ENCODE results near the gene RMRP. TPM values are rescaled to one million over a fixed set of nuclear protein-coding genes. Genes with fewer than 3 reads are reported as not detected.

Gene RMRP
- total RNA-seq, 4 donors from 2014 or later: 3,539 to 11,174 (median 6,303) TPM

DNA sequence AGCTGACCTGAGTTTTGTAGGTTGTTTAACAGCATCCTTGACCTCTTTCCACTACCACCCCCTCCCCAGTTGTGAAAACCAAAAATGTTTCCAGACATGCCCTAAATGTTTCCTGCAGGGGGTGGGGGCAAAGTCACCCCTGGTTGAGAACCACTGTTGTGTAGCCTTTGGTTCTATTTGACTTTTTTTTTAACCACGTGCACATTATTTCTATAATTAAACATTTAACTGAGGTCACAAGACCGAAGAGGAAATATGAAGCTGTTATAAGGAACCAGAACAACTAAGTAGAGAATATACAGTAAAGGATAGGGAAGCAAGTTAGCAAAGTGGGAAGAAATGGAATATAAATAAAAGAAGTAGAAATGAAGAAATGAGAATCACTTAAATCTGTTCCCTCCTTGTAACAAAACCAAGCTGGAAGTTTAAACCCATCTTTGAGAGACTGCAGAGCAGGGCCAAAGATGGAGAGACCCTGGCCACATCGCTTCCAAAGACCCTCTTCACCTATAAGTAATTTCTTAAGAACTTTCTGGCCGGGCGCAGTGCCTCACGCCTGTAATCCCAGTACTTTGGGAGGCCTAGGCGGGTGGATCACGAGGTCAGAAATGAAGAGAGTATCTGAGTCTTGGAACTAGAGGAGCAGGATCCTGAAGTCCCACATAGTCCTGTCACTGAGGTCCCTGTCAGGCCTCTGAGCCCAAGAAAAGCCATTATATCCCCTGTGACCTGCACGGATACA is 21.5 kb downstream of the RMRP start:
- H3K36me3 ChIP-seq: no peaks in the 10 kb centered on the region
- intact Hi-C loops (cut with DNase I): no loop called here
- no peak for DNase-seq
- H3K9me3 ChIP-seq: no peaks in the 10 kb centered on the region
- TF ChIP-seq, protein P1, sequence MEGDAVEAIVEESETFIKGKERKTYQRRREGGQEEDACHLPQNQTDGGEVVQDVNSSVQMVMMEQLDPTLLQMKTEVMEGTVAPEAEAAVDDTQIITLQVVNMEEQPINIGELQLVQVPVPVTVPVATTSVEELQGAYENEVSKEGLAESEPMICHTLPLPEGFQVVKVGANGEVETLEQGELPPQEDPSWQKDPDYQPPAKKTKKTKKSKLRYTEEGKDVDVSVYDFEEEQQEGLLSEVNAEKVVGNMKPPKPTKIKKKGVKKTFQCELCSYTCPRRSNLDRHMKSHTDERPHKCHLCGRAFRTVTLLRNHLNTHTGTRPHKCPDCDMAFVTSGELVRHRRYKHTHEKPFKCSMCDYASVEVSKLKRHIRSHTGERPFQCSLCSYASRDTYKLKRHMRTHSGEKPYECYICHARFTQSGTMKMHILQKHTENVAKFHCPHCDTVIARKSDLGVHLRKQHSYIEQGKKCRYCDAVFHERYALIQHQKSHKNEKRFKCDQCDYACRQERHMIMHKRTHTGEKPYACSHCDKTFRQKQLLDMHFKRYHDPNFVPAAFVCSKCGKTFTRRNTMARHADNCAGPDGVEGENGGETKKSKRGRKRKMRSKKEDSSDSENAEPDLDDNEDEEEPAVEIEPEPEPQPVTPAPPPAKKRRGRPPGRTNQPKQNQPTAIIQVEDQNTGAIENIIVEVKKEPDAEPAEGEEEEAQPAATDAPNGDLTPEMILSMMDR (IDR thresholded peaks at IDR 0.05): no peak
- no peak for TF ChIP-seq POLR2A (IDR thresholded peaks at IDR 0.05)
- H3K27ac ChIP-seq: no peak overlapping the region
- H3K27me3 ChIP-seq: no peaks in the 10 kb centered on the region
- no peak overlapping the region for H3K4me3 ChIP-seq (replicated peaks in 1 of 3)
- peaks cover 0 to 5% of the 10 kb centered on the region in 2 donors for H3K4me1 ChIP-seq
- 79 to 82% methylated on average over 9 of the region's 9 CpGs for WGBS, 2 donors

DNA sequence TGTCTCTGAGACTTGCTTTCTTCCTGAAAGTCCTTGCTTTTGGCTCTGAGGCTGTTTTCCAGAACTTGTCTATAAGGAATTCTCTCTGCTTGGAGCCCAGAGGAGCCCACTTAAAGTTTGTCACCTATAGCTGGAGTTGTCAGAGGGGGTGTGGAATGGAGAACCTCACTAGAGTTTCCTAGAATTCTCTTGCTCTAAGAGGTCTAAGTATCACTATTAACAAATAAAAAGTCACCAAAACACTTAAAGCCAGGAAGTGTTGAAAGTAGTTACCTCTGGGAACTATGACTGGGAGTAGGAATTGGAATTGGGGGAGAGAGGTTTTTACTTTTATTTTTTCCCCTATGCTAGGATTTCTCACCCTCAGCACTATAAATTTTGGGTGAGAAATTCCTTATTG is 22.1 kb downstream of the RMRP start:
- no peaks in the 10 kb centered on the region for H3K9me3 ChIP-seq
- intact Hi-C loops (cut with DNase I): no loop called here
- no peak for DNase-seq
- H3K27me3 ChIP-seq: no peaks in the 10 kb centered on the region
- no peak overlapping the region for H3K4me3 ChIP-seq (replicated peaks in 1 of 3)
- no peaks in the 10 kb centered on the region for H3K36me3 ChIP-seq
- no peak for TF ChIP-seq POLR2A (IDR thresholded peaks at IDR 0.05)
- TF ChIP-seq, protein P1 (IDR thresholded peaks at IDR 0.05): no peak
- peaks cover 0 to 5% of the 10 kb centered on the region in 2 donors for H3K4me1 ChIP-seq
- no peak overlapping the region for H3K27ac ChIP-seq

DNA sequence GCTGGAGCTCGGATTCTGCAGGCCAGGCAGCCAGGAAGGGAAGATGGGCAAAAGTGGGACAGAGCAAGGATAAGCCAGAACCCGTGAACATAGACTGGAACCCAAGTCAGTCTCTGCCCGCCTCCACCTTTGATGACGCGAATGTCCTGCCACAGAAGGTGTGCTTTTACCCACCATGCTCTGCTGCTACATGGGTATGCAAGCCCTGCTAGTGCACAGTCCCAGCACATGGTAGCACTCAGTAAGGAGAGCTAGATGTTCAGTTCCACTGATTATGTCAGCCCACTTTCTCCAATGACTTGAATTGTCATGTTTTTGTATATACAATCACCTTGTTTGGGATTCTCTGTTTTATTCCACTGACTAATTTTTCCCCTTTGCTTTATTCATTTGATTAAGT is 28.2 kb downstream of the RMRP start:
- Histone ChIP-seq H3K27me3 (no peaks in the 10 kb centered on the region), H3K4me3 (replicated peaks in 1 of 3) (no peak overlapping the region), H3K9me3 (no peaks in the 10 kb centered on the region), H3K27ac (no peak overlapping the region), H3K4me1 (no peaks in the 10 kb centered on the region), H3K36me3 (no peaks in the 10 kb centered on the region)
- intact Hi-C loops (cut with DNase I): no loop called here
- TF ChIP-seq, protein P1 (IDR thresholded peaks at IDR 0.05): no peak
- no peak for TF ChIP-seq POLR2A (IDR thresholded peaks at IDR 0.05)
- DNase-seq: no peak
- WGBS, 2 donors: 82 to 91% methylated on average over 5 of the region's 5 CpGs

DNA sequence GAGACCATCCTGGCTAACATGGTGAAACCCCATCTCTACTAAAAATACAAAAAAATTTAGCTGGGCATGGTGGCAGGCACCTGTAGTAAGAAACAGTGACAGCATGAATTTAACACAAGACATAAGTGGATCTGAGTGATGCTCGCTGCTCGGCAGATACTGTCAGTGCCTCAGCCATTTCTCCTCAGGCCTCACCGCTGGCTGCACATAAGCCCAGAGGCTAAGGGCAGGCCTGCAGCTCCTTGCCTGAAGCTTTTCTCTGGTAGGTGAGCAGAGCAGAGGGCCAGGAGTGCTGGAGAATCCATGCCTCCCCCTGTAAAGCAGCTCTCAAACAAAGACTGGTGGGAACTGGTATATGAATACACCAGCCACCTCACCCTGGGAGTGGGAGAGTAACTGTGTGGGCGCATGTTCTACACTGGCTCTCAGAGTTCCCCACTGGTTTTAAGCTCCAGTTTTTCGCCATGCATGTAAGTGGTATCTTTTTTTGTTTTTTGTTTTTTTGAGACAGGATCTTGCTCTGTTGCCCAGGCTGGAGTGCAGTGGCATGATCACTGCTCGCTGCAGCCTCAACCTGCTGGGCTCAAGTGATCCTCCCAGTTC is 29.3 kb downstream of the RMRP start:
- H3K4me3 ChIP-seq (replicated peaks in 1 of 3): no peak overlapping the region
- no peaks in the 10 kb centered on the region for H3K36me3 ChIP-seq
- TF ChIP-seq POLR2A (IDR thresholded peaks at IDR 0.05): no peak
- TF ChIP-seq, protein P1 (IDR thresholded peaks at IDR 0.05): no peak
- H3K9me3 ChIP-seq: no peaks in the 10 kb centered on the region
- no peak overlapping the region for H3K27ac ChIP-seq
- intact Hi-C loops (cut with DNase I): no loop called here
- no peaks in the 10 kb centered on the region for H3K27me3 ChIP-seq
- WGBS, 2 donors: 94 to 98% methylated on average over 6 of the region's 6 CpGs
- no peak for DNase-seq
- peaks cover 3 to 5% of the 10 kb centered on the region in 2 donors for H3K4me1 ChIP-seq

DNA sequence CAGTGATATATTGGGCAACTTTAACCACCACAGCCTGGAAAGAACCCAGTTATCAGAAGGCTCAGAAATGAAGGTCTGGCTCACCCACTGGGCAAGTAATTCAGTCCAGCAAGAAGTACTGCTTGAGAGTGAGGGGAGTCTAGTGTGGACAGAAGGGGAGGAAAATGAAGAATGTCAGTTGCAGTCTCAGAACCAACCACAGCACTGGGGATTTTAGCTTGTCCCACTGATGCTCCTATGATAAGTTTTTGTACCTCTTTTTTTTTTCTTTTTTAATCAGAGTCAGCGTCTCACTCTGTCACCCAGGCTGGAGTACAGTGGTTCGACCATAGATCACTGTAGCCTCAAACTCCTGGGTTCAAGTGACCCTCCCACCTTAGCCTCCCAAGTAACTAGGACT is 30.2 kb downstream of the RMRP start:
- 92 to 97% methylated on average over 2 of the region's 2 CpGs for WGBS, 2 donors
- H3K27me3 ChIP-seq: no peaks in the 10 kb centered on the region
- no peak for DNase-seq

More for the DNA sequence above, 30.2 kb downstream of the RMRP start:
- Histone ChIP-seq H3K4me1 (peaks cover 11 to 13% of the 10 kb centered on the region in 2 donors), H3K4me3 (replicated peaks in 1 of 3) (no peak overlapping the region), H3K9me3 (no peaks in the 10 kb centered on the region), H3K27ac (no peak overlapping the region), H3K36me3 (no peaks in the 10 kb centered on the region)
- intact Hi-C loops (cut with DNase I): no loop called here
- TF ChIP-seq POLR2A (IDR thresholded peaks at IDR 0.05): no peak
- TF ChIP-seq, protein P1 (IDR thresholded peaks at IDR 0.05): no peak
